CD4-positive, alpha-beta T cell (primary cell): Measurements from ENCODE around the gene RSPH10B. TPM values are rescaled to one million over a fixed set of nuclear protein-coding genes. Genes with fewer than 3 reads are reported as not detected.
"Not testable (repeated sequence)": the region's sequence is repeated elsewhere in the genome, so short reads cannot be mapped to it uniquely, and the experiment has no call there.

Experiments used
- ATAC-seq: fragments of 200-7000 bp; cut with Tn5 transposase; one replicate; pipeline ENCODE4 v1.10.0; 2022; ENCODE audit warnings: mild to moderate bottlenecking; ENCODE audit not compliant: poor library complexity
- CTCF ChIA-PET: fragments of 350-600 bp; sonication (Branson Sonifier 250); formaldehyde crosslinking; loops from one replicate; lab custom pipeline; 2021; ENCODE audit warnings: antibody characterized with exemption, inconsistent platforms; lab: Charles Lee
- POLR2A ChIA-PET: fragments of 350-600 bp; sonication (Branson Sonifier 250); formaldehyde crosslinking; loops from one replicate; lab custom pipeline; 2021; ENCODE audit warnings: antibody characterized with exemption, inconsistent platforms; lab: Charles Lee
- DNase-seq, 14 experiments: peaks; one replicate each; pipeline ENCODE4 v3.0.0-alpha.2; 2013 to 2020; ENCODE audit warnings: mixed read lengths in 2 of 14
- H3K27ac ChIP-seq, 2 donors: one replicate each; pipeline versions ENCODE4 v1.5.1 to v1.7.0; 2013; ENCODE audit warnings: low read length in 2 of 2, low read depth in 1 of 2, mild to moderate bottlenecking in 1 of 2
- H3K27me3 ChIP-seq, 2 experiments: 1 replicate in 1 of 2; 2 replicates in 1 of 2; pipeline versions ENCODE4 v1.6.1 to v1.7.0; 2013; ENCODE audit warnings: low read length in 2 of 2, control low read depth in 1 of 2, mild to moderate bottlenecking in 1 of 2, moderate library complexity in 1 of 2; ENCODE audit not compliant: insufficient read depth in 2 of 2, control insufficient read depth in 1 of 2
- H3K36me3 ChIP-seq: one replicate; pipeline ENCODE4 v1.6.1; 2013; ENCODE audit warnings: low read length, control low read depth; ENCODE audit not compliant: insufficient read depth
- H3K4me1 ChIP-seq: one replicate; pipeline ENCODE4 v1.6.1; 2013; ENCODE audit warnings: low read length, control low read depth; ENCODE audit not compliant: insufficient read depth
- H3K4me3 ChIP-seq: one replicate; pipeline ENCODE4 v1.5.1; 2013; ENCODE audit warnings: mild to moderate bottlenecking, low read length, moderate library complexity
- H3K9me3 ChIP-seq, 2 experiments: 1 replicate in 1 of 2; 2 replicates in 1 of 2; pipeline versions ENCODE4 v1.6.1 to v1.7.0; 2013; ENCODE audit warnings: low read length in 2 of 2, mild to moderate bottlenecking in 2 of 2, control low read depth in 1 of 2, moderate library complexity in 1 of 2; ENCODE audit not compliant: control insufficient read depth in 1 of 2, insufficient read depth in 1 of 2
- H3K27ac Mint-ChIP-seq: one replicate; pipeline ENCODE4 v1.8.0; 2020; ENCODE audit warnings: mixed read lengths
- H3K27me3 Mint-ChIP-seq: one replicate; pipeline ENCODE4 v1.8.0; 2021; ENCODE audit warnings: mixed read lengths
- H3K36me3 Mint-ChIP-seq: one replicate; pipeline ENCODE4 v1.8.0; 2021; ENCODE audit warnings: low read depth, mixed read lengths
- H3K4me1 Mint-ChIP-seq: one replicate; pipeline ENCODE4 v1.8.0; 2021; ENCODE audit warnings: low read depth, mixed read lengths
- H3K4me3 Mint-ChIP-seq: one replicate; pipeline ENCODE4 v1.8.0; 2020; ENCODE audit warnings: mild to moderate bottlenecking, mixed read lengths
- H3K9me3 Mint-ChIP-seq: one replicate; pipeline ENCODE4 v1.8.0; 2020; ENCODE audit warnings: mixed read lengths
- CTCF ChIP-seq: fragments of 200-600 bp; IDR thresholded peaks from one replicate; pipeline ENCODE4 v1.8.0; 2022; ENCODE audit warnings: antibody characterized with exemption, mild to moderate bottlenecking
- intact Hi-C, 2 experiments: fragments of 100-400 bp; cut with DNase I in 1 of 2; cut with micrococcal nuclease in 1 of 2; formaldehyde crosslinking; loops; one replicate each; pipeline versions ENCODE4 v1.15.1 to v1.9.0; 2023 to 2025; cut with DNase I, micrococcal nuclease
- total RNA-seq, 174 experiments: library from RNA in 2 of 174; stranded (reverse) in 2 of 174; gene quantifications; one replicate each; pipeline ENCODE4 v1.2.3 and lab custom pipeline; 2021 to 2026

The RSPH10B gene
- total RNA-seq, 2 experiments from 2014 or later = not detected

- intact Hi-C loops = loop anchor here in 1 of 2 experiments (1.0 kb wide), 1 partner anchor 17 kb away; no protein-coding TSS in a partner anchor
Measured at GRCh38 chr7:6008668-6009611, 38.5 kb upstream of the RSPH10B start, which contains the start of the genes AIMP2 and PMS2. Gene AIMP2 (plus strand): TSS chr7:6009272. CDS start chr7:6009364, 92 bp downstream. Gene PMS2 (minus strand): TSS chr7:6009049. CDS start chr7:6009019, 30 bp downstream.

GRCh38 chr7:6007835-6008590 is 37.5 kb upstream of the RSPH10B start:
- peak overlapping the region; percentile 80 for H3K4me3 Mint-ChIP-seq
- CTCF ChIA-PET = interaction anchor here (1.0 to 1.9 kb wide), 3 partner anchors 11 to 315 kb away, joined by 3 to 8 read pairs (median 4); no protein-coding TSS in a partner anchor
- peaks cover 23% of the 10 kb centered on the region for H3K4me1 ChIP-seq
- H3K27me3 Mint-ChIP-seq, intact Hi-C loops, ATAC-seq, H3K9me3 ChIP-seq, H3K27me3 ChIP-seq, H3K9me3 Mint-ChIP-seq, DNase-seq: not testable (repeated sequence)
- peak overlapping the region; percentile 89 for H3K4me3 ChIP-seq
- H3K4me1 Mint-ChIP-seq = peaks cover 39% of the 10 kb centered on the region
- H3K27ac Mint-ChIP-seq = peak overlapping the region; percentile 97
- peaks cover 12% of the 10 kb centered on the region for H3K36me3 ChIP-seq
- peaks cover 36% of the 10 kb centered on the region for H3K36me3 Mint-ChIP-seq
- POLR2A ChIA-PET = interaction anchor here (1.0 to 1.8 kb wide), 4 partner anchors 10 to 185 kb away, joined by 3 to 7 read pairs (median 4); no protein-coding TSS in a partner anchor
- H3K27ac ChIP-seq = peak overlapping the region in 1 of 2 donors; percentile 73

More at GRCh38 chr7:6008668-6009611, 38.5 kb upstream of the RSPH10B start, which contains the start of the genes AIMP2 and PMS2:
- CTCF ChIA-PET = interaction anchor here (0.9 to 1.9 kb wide), 5 partner anchors 12 to 316 kb away, joined by 3 to 8 read pairs (median 4); no protein-coding TSS in a partner anchor
- Histone ChIP-seq H3K9me3 (no peaks in the 10 kb centered on the region), H3K4me1 (peaks cover 23% of the 10 kb centered on the region), H3K27me3 (no peaks in the 10 kb centered on the region), H3K36me3 (peaks cover 5% of the 10 kb centered on the region), H3K27ac (peak within 1 kb of the TSS; percentile 73 to 85), H3K4me3 (peak within 1 kb of the TSS; percentile 89)
- POLR2A ChIA-PET = interaction anchor here (0.8 to 1.8 kb wide), 9 partner anchors 9 to 186 kb away, joined by 3 to 7 read pairs (median 3); no protein-coding TSS in a partner anchor
- H3K27ac Mint-ChIP-seq = peak within 1 kb of the TSS; percentile 97
- ATAC-seq (peak; percentile 82), DNase-seq (peak; percentile 87 to 97 (median 93))
- TF ChIP-seq CTCF = peak; percentile 23
- H3K36me3 Mint-ChIP-seq = peaks cover 28% of the 10 kb centered on the region
- no peaks in the 10 kb centered on the region for H3K27me3 Mint-ChIP-seq
- no peaks in the 10 kb centered on the region for H3K9me3 Mint-ChIP-seq
- peak within 1 kb of the TSS; percentile 99 for H3K4me3 Mint-ChIP-seq
- peaks cover 39% of the 10 kb centered on the region for H3K4me1 Mint-ChIP-seq

DNA sequence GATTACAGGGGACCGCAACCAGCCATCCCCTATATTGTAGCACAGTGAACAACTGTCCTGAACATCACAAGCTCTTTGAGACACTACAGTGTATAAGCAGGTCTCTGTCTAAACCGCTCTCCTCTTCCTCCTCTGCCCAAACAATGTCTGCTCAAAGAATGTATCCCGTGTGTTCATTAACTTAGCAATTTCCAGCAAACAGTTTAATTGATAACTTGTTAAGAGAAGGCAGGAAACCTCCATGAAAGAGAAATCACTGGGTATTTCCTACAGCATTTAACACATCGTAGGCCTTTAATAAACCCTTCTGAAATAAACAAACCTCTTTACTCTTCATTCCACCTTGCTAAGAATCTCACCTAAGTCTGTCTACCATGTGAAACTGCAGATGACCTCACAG is 36.9 kb upstream of the RSPH10B start:
- intact Hi-C loops = no loop called here
- ATAC-seq (no peak), DNase-seq (no peak)
- no peaks in the 10 kb centered on the region for H3K27me3 Mint-ChIP-seq
- CTCF ChIA-PET = no interaction called here
- H3K36me3 Mint-ChIP-seq = peaks cover 34% of the 10 kb centered on the region
- Histone ChIP-seq H3K36me3 (peaks cover 12% of the 10 kb centered on the region), H3K27me3 (no peaks in the 10 kb centered on the region), H3K27ac (no peak overlapping the region), H3K4me3 (no peak overlapping the region), H3K4me1 (peaks cover 23% of the 10 kb centered on the region), H3K9me3 (no peaks in the 10 kb centered on the region)
- POLR2A ChIA-PET = interaction anchor here (1.1 kb wide), 1 partner anchor 10 kb away, joined by 3 read pairs; no protein-coding TSS in a partner anchor
- H3K27ac Mint-ChIP-seq = peak overlapping the region; percentile 71
- no peaks in the 10 kb centered on the region for H3K9me3 Mint-ChIP-seq
- peaks cover 33% of the 10 kb centered on the region for H3K4me1 Mint-ChIP-seq
- TF ChIP-seq CTCF = no peak
- H3K4me3 Mint-ChIP-seq = peak overlapping the region; percentile 80
